CD4-positive, alpha-beta T cell treated with Interleukin-6 at 100 ng/mL for 8 hours (primary cell): ENCODE results near the gene TBC1D2.

Source experiments
- DNase-seq: peaks from one replicate; pipeline ENCODE4 v3.0.0-alpha.2; 2020; ENCODE audit warnings: mixed read lengths, low spot score

Gene TBC1D2

GRCh38 chr9:98218562-98219363, 36.7 kb downstream of the TBC1D2 start:
- DNase-seq = no peak

- DNase-seq = no peak
Measured at GRCh38 chr9:98217255-98217654, 38.2 kb downstream of the TBC1D2 start.

GRCh38 chr9:98216391-98216790, 39.1 kb downstream of the TBC1D2 start:
- DNase-seq = no peak

- peak; percentile 12 for DNase-seq
Measured at GRCh38 chr9:98215821-98216220, 39.6 kb downstream of the TBC1D2 start.

- DNase-seq = no peak
Measured at GRCh38 chr9:98215271-98215670, 40.2 kb downstream of the TBC1D2 start.

DNA sequence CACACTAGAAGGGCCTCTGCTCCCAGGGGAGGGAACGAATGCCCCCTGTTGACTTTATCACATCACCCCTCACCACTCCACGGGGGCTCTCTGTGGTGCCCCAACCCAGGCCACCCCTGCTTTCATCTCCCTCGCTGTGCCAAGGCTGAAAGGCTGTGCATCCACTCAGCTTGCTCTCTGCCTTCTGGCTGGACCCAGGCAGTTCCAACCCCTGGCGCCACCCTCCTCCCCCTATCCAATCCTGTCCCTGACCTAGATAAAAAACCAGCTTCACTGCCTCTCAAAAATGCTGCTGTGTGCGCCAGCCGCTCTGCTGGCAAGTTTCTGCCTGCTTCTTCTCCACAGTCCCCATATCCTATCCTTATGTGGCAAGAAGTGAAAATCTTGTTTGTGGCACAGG, 40.6 kb downstream of the TBC1D2 start:
- DNase-seq = no peak

GRCh38 chr9:98211260-98211659, 44.2 kb downstream of the TBC1D2 start:
- no peak for DNase-seq

DNA sequence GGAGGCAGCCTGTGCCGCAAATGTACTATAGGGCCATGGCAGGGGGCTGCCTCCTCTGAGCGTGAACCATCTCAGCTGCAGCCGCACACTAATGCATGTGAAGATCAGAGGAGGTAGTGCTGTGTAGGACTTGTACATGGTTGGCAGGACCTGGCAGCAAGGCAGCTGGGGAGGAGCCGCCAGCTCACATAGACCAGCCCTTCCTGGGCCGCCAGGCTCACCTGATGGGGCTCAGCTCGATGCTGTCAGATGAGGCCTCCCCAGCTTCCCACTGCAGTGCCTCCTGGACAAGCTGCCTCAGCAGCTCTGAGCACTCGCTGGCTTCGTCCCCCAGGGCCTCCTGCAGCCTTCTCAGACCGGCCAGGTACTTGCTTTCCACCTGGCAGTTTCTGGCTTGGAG, 45.0 kb downstream of the TBC1D2 start:
- no peak for DNase-seq

DNA sequence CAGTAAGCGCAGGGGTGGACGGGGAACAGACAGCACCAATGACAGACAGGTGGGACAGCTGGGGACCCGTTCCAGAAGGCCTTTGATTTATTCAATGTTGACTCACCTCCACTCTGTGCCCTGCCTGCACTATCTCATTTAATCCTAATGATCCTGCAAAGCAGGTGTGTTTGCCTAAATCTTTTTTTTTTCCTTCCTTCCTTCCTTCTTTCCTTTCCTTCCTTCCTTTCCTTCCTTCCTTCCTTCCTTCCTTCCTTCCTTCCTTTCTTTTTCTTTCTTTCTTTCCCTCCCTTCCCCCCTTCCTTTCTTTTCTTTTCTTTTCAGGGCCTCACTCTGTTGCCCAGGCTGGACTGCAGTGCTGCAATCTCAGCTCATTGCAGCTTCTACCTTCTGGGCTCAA, 45.9 kb downstream of the TBC1D2 start:
- DNase-seq = no peak

DNA sequence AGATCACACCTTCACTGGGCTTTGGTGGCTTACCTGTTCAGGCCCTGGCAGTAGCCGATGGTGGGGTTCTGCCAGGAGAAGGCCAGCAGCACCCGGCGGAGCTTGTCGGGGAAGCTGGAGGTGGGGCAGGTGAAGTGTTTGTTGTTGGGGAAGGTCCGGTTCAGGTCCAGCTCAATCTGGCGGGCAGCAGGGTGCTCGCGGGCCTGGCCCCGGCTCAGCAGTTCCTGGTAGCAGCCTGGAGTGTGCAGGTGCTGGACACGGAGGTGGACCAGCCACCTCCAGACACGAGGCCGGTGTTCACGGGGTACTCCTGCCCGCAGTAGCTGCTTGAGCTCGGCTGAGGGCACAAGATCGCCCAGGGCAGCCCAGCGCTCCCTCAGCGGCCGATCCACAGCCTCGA, 46.8 kb downstream of the TBC1D2 start:
- no peak for DNase-seq

DNA sequence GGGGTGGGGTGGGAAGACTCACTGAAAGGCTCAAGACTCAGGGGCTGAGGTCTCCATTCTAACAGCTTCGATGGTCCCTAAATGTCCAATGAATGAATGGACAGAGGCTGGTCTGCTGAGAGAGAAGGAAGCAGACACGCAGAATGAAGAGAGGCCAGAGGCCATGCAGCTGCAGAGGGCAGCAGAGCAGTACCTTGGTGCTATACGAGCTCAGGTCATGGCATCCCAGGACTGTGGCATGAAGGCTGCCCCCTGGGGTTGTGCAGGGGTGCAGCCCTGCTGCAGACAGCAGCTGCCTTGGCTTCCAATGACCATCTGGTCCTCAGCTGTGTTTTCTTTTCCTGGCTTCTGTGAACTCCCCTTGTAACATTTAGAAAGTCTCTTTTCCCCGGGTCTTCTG, 47.8 kb downstream of the TBC1D2 start:
- no peak for DNase-seq

- no peak for DNase-seq
Measured at GRCh38 chr9:98206754-98207153, 48.7 kb downstream of the TBC1D2 start.

- no peak for DNase-seq
Measured at GRCh38 chr9:98204692-98205091, 50.8 kb downstream of the TBC1D2 start.

- DNase-seq = no peak
Measured at GRCh38 chr9:98203153-98203552, 52.3 kb downstream of the TBC1D2 start.

DNA sequence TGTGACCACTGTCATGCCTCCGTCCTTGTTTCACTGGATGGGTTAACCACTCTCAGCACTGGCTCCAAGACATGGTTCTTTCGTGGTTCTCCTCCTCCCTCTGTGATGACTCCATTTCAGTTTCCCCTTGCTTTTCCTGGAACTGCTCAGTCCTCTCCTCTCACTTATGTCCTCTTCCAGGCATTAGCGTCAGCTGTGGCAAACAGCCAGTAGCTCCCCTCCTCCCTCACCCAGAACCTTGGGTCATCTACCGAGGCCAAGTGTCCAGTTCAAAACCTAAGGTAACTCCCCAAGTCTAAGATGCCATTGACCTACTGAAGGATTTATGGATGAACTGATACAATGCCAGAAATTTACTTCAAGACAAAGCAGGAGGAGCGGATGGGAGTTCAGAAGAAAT, 53.2 kb downstream of the TBC1D2 start:
- no peak for DNase-seq

DNA sequence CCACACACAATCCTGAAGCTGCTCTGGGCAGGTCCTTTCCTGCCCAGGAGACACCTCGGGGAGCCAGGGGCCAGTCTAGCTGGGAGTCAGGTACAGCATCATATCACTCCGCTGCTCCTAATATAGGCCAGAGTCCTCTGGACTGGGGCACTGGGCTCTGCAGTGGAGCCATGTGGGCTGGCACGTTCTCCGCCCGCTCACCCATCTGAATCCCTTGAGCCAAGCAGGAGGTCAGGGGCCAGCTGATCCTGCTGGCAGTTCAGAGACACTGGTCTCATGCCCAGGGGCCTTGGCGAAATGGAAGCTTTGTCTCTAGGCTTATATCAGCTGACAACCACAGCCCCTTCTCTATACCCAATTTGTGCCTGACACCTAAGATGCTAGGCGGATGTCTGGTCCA, 53.7 kb downstream of the TBC1D2 start:
- no peak for DNase-seq

GRCh38 chr9:98201102-98201501, 54.3 kb downstream of the TBC1D2 start:
- DNase-seq = no peak

- no peak for DNase-seq
Measured at GRCh38 chr9:98199388-98200033, 55.9 kb downstream of the TBC1D2 start.

DNA sequence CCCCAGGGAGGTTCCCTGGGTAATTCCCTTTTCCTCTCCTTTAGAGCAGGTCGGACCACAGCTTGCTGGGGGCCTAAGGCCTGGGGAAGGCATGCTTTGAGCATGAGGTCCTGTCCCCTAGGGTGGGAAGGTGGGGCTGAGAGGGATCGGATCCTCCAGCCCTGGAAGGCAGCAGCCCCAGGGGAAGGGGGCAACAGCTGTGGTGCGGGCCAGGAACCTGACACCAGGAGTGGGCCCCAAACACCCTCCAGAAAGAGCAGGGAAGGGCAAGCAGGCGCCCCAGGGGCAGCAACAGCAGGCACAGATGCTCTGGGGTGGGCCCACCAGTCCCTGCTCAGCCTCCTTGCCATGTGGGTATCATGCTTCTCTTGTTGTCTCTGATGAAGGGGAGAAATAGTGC, 59.8 kb downstream of the TBC1D2 start:
- DNase-seq = no peak

DNA sequence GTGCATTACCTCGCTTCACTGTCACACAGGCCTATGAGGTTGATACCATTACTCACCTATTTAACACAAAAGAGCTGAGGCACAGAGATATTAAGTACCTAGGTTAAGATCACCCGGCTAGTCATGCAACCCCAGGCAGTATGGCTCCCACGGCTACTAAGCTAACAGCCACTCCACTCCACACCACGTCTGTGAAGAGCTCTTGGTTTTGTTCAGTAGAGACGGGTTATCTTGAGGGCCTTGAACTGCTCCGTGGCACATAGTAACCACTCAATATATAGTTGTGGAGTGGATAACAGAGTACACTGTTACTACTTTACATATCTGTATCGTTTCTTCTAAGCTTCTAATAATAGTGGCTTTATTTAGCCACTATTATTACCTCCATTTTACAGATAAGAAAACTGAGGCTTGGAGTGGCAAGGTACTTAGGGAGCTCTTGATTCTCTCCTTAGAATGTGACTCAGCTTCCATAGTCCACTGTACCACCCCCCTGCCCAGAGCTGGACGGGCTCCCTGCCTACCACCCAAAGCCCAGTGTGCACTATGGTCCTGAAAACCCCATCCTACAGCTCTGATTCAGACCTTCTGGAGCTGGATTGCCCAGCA, 62.0 kb downstream of the TBC1D2 start:
- DNase-seq = no peak

DNA sequence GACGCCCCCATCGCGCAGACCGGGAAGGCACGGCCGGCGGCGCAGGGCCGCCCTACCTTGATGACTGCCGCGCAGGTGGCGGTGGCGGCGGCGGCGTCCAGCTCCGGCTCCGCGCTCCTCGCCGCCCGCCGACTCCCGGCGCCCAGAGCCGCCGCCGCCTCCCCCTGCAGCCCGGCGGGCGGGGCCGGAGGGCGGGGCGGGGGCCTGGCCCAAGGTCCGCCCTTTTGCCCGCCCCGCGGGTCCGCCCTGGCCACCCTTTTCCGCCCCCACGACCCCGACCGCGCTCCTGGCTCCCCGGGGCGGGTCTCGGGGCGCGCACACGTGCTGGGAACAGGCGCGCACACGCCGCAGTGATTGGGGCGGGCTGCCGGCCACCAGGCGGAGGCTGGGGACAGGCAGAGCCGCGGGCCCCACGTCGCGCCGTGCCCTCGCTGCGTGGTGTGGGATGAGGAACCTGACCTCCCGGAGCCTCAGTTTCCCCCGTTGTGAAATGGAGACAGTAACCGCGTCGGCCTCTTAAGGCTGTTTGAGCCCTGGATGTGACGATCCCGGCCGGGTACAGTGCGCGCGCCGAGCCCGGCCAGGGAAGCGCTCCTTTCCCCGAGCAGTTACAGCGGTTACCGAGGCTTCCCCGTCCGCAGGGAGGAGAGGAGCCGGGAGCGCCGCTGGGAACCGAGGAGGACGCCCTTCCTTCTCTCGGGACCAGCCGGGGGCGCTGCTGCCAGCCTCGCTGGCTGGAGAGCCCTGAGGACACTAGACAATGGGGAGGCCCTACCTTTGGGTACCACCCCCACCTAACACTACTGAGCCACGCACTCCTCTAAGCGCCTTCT, 62.7 kb downstream of the TBC1D2 start, which contains the start of gene CORO2A:
TSS of gene CORO2A (minus strand) at position 135 of the 833 bp plus-strand sequence. CDS start 34,977 bp downstream, outside the sequence.
- peak; percentile 69 for DNase-seq
